Measurements from ENCODE around the gene PRF1.

PRF1 gene

DNA sequence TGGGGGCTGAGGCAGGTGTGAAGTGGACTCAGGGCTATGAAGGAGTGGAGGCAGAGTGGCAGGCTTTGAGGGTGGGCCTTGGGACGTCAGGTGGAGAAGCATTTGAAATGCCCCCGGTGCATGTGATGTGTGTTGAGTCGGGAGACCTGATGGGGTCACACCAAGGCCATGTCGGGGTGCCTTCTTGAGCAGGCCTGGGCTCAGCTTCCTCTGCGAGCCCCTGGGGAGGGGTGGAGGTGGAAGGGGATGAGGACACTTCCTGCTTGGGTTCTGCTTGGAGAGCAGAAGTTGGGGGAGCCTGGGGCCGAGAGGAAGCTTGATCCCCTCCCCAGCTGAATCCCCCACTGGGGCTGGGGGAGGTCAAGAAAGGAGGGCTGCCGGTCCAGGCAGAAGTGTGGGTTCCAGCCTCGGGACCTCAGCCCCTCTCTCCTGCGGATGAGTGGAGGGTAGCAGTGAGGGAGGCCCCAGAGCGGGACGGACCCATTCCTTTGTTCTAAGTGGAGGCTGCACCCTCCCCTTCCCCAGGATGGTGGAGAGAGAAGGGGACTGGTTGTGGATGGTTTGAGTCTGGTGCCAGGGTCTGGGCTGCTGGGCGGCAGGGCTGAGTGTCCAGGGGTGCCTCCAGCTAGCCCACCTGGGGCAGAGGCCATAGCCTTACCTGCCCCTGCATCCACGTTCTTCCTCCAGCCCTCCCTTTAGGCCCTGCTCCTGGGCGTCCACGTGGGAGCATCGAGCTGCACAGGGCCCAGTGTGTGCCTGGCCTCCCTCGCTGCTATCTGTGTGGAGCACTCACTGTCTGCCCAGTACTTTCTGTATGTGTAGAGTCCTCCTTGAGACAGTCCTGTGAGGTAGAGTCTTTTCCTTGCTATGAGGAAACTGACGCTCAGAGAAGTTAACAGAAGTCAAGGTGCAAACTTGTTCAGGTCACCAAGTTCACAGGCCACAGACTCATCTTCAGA lies 36.7 kb downstream of the PRF1 start:
- Histone ChIP-seq H2BK5ac (ENCODE audit: low read depth, low read length, poor library complexity) (no peak overlapping the region), H3K9me3 (ENCODE audit: insufficient read depth, low read depth, low read length) (no peaks in the 10 kb centered on the region), H2BK12ac (ENCODE audit: low read length) (no peak overlapping the region), H3K4ac (ENCODE audit: low read depth, low read length) (no peak overlapping the region), H4K91ac (ENCODE audit: low read depth, low read length) (no peak overlapping the region), H3K23ac (ENCODE audit: low read length) (no peak overlapping the region), H2BK120ac (ENCODE audit: insufficient read depth, low read length, poor library complexity) (no peak overlapping the region), H3K18ac (ENCODE audit: low read length) (no peak overlapping the region), H4K8ac (ENCODE audit: low read depth, low read length) (no peak overlapping the region), H3K4me3 (ENCODE audit: low read depth, low read length) (no peak overlapping the region), H3K4me2 (ENCODE audit: low read length) (no peak overlapping the region), H3K36me3 (ENCODE audit: control insufficient read depth in 1 of 2, insufficient read depth in 2 of 2, low read length in 2 of 2) (no peaks in the 10 kb centered on the region), H2AFZ (ENCODE audit: insufficient read depth, low read length, poor library complexity) (no peak overlapping the region), H3K4me1 (ENCODE audit: control insufficient read depth in 1 of 2, insufficient read depth in 2 of 2, low read length in 2 of 2) (no peaks in the 10 kb centered on the region), H3K79me1 (ENCODE audit: low read length) (no peaks in the 10 kb centered on the region), H3K14ac (ENCODE audit: low read length) (no peak overlapping the region), H3K9ac (ENCODE audit: low read length) (no peak overlapping the region), H3K79me2 (ENCODE audit: control insufficient read depth, insufficient read depth, low read length, poor library complexity) (no peaks in the 10 kb centered on the region), H4K12ac (ENCODE audit: low read depth, low read length) (no peak overlapping the region), H3K27me3 (ENCODE audit: insufficient read depth, low read length) (no peaks in the 10 kb centered on the region), H2AK5ac (ENCODE audit: low read length) (no peak overlapping the region), H3K27ac (ENCODE audit: low read depth, low read length) (no peak overlapping the region)
- no CpG with 5 or more reads among the region's 18 CpGs for WGBS (ENCODE audit: extremely low coverage, insufficient coverage, insufficient read length)
- no peak for DNase-seq

DNA sequence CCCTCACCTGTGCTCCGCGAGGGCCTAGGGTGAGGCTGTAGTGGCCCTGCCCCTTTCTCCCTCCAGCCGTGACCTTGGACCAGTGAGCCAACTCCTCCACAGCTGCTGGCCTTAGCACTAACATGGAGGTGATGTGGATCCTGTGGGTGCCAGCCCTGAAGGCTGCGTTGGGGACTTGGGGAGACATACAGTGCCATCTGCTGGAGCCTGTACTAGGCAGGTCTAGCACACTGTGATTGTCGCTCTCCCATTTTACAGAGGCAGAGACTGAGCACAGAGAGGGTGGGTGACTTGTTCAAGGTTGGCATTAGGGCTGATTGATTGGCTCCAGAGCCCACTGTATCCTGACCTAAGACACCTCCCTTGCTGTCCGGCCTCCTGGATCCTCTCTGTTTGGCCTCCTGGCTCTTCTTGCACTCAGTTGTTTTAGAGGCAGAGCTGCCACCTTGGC lies 37.6 kb downstream of the PRF1 start:
- Histone ChIP-seq H4K12ac (ENCODE audit: low read depth, low read length) (no peak overlapping the region), H3K4ac (ENCODE audit: low read depth, low read length) (no peak overlapping the region), H3K27ac (ENCODE audit: low read depth, low read length) (no peak overlapping the region), H3K23ac (ENCODE audit: low read length) (no peak overlapping the region), H3K36me3 (ENCODE audit: control insufficient read depth in 1 of 2, insufficient read depth in 2 of 2, low read length in 2 of 2) (no peaks in the 10 kb centered on the region), H4K91ac (ENCODE audit: low read depth, low read length) (no peak overlapping the region), H3K4me2 (ENCODE audit: low read length) (no peak overlapping the region), H3K79me1 (ENCODE audit: low read length) (no peaks in the 10 kb centered on the region), H2BK120ac (ENCODE audit: insufficient read depth, low read length, poor library complexity) (no peak overlapping the region), H4K8ac (ENCODE audit: low read depth, low read length) (no peak overlapping the region), H3K9me3 (ENCODE audit: insufficient read depth, low read depth, low read length) (no peaks in the 10 kb centered on the region), H3K9ac (ENCODE audit: low read length) (no peak overlapping the region), H3K4me1 (ENCODE audit: control insufficient read depth in 1 of 2, insufficient read depth in 2 of 2, low read length in 2 of 2) (no peaks in the 10 kb centered on the region), H3K18ac (ENCODE audit: low read length) (no peak overlapping the region), H2BK12ac (ENCODE audit: low read length) (no peak overlapping the region), H3K27me3 (ENCODE audit: insufficient read depth, low read length) (no peaks in the 10 kb centered on the region), H3K4me3 (ENCODE audit: low read depth, low read length) (no peak overlapping the region), H2AFZ (ENCODE audit: insufficient read depth, low read length, poor library complexity) (no peak overlapping the region), H3K14ac (ENCODE audit: low read length) (no peak overlapping the region), H3K79me2 (ENCODE audit: control insufficient read depth, insufficient read depth, low read length, poor library complexity) (no peaks in the 10 kb centered on the region), H2AK5ac (ENCODE audit: low read length) (no peak overlapping the region), H2BK5ac (ENCODE audit: low read depth, low read length, poor library complexity) (no peak overlapping the region)
- WGBS (ENCODE audit: extremely low coverage, insufficient coverage, insufficient read length), result no CpG with 5 or more reads among the region's 6 CpGs
- DNase-seq, result no peak

GRCh38 chr10:70564113-70564725 lies 38.3 kb downstream of the PRF1 start:
- Histone ChIP-seq H3K14ac (ENCODE audit: low read length) (no peak overlapping the region), H3K36me3 (ENCODE audit: control insufficient read depth in 1 of 2, insufficient read depth in 2 of 2, low read length in 2 of 2) (no peaks in the 10 kb centered on the region), H3K4me1 (ENCODE audit: control insufficient read depth in 1 of 2, insufficient read depth in 2 of 2, low read length in 2 of 2) (no peaks in the 10 kb centered on the region), H2BK5ac (ENCODE audit: low read depth, low read length, poor library complexity) (no peak overlapping the region), H2BK12ac (ENCODE audit: low read length) (no peak overlapping the region), H3K9me3 (ENCODE audit: insufficient read depth, low read depth, low read length) (no peaks in the 10 kb centered on the region), H3K4me2 (ENCODE audit: low read length) (no peak overlapping the region), H3K27ac (ENCODE audit: low read depth, low read length) (no peak overlapping the region), H3K79me2 (ENCODE audit: control insufficient read depth, insufficient read depth, low read length, poor library complexity) (no peaks in the 10 kb centered on the region), H3K4ac (ENCODE audit: low read depth, low read length) (no peak overlapping the region), H3K18ac (ENCODE audit: low read length) (no peak overlapping the region), H3K23ac (ENCODE audit: low read length) (no peak overlapping the region), H4K12ac (ENCODE audit: low read depth, low read length) (no peak overlapping the region), H3K4me3 (ENCODE audit: low read depth, low read length) (no peak overlapping the region), H3K9ac (ENCODE audit: low read length) (no peak overlapping the region), H3K79me1 (ENCODE audit: low read length) (no peaks in the 10 kb centered on the region), H2AFZ (ENCODE audit: insufficient read depth, low read length, poor library complexity) (no peak overlapping the region), H4K91ac (ENCODE audit: low read depth, low read length) (no peak overlapping the region), H3K27me3 (ENCODE audit: insufficient read depth, low read length) (no peaks in the 10 kb centered on the region), H2AK5ac (ENCODE audit: low read length) (no peak overlapping the region), H2BK120ac (ENCODE audit: insufficient read depth, low read length, poor library complexity) (no peak overlapping the region), H4K8ac (ENCODE audit: low read depth, low read length) (no peak overlapping the region)
- whole genome bisulfite sequencing (ENCODE audit: extremely low coverage, insufficient coverage, insufficient read length), result no CpG with 5 or more reads among the region's 21 CpGs
- DNase-seq, result no peak

DNA sequence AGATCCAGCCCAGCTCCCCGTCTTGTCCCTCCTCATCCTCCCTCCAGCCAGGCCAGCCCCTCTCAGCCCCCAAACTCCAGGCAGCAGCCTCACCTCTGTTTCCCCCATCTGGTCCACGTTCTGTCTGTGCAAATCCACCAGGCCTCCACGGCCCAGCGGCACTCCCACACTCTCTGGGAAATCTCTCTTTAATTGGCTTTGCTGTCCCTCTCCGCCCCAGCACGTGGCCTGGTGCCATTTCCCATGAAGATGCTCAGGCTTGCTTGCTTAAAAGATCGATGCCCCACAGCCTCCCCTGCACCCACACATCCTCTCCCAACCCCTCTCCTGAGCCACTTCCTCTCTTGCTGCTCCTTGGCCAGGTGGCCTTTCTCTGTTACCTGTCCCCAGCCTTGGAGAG lies 39.3 kb downstream of the PRF1 start:
- H4K12ac ChIP-seq (ENCODE audit: low read depth, low read length), result no peak overlapping the region
- H3K4ac ChIP-seq (ENCODE audit: low read depth, low read length), result no peak overlapping the region
- no peaks in the 10 kb centered on the region for H3K79me2 ChIP-seq (ENCODE audit: control insufficient read depth, insufficient read depth, low read length, poor library complexity)
- H3K14ac ChIP-seq (ENCODE audit: low read length), result no peak overlapping the region
- no peak for DNase-seq
- H3K9ac ChIP-seq (ENCODE audit: low read length), result no peak overlapping the region
- H2BK5ac ChIP-seq (ENCODE audit: low read depth, low read length, poor library complexity), result no peak overlapping the region
- no peak overlapping the region for H3K23ac ChIP-seq (ENCODE audit: low read length)
- no peak overlapping the region for H4K8ac ChIP-seq (ENCODE audit: low read depth, low read length)
- WGBS (ENCODE audit: extremely low coverage, insufficient coverage, insufficient read length), result no CpG with 5 or more reads among the region's 7 CpGs
- no peaks in the 10 kb centered on the region for H3K4me1 ChIP-seq (ENCODE audit: control insufficient read depth in 1 of 2, insufficient read depth in 2 of 2, low read length in 2 of 2)
- H2BK12ac ChIP-seq (ENCODE audit: low read length), result no peak overlapping the region
- no peak overlapping the region for H4K91ac ChIP-seq (ENCODE audit: low read depth, low read length)
- no peak overlapping the region for H3K4me3 ChIP-seq (ENCODE audit: low read depth, low read length)
- no peak overlapping the region for H3K27ac ChIP-seq (ENCODE audit: low read depth, low read length)
- H3K18ac ChIP-seq (ENCODE audit: low read length), result no peak overlapping the region
- H2AFZ ChIP-seq (ENCODE audit: insufficient read depth, low read length, poor library complexity), result no peak overlapping the region
- H2AK5ac ChIP-seq (ENCODE audit: low read length), result no peak overlapping the region
- H3K4me2 ChIP-seq (ENCODE audit: low read length), result no peak overlapping the region
- no peak overlapping the region for H2BK120ac ChIP-seq (ENCODE audit: insufficient read depth, low read length, poor library complexity)
- no peaks in the 10 kb centered on the region for H3K27me3 ChIP-seq (ENCODE audit: insufficient read depth, low read length)
- H3K36me3 ChIP-seq (ENCODE audit: control insufficient read depth in 1 of 2, insufficient read depth in 2 of 2, low read length in 2 of 2), result no peaks in the 10 kb centered on the region
- H3K79me1 ChIP-seq (ENCODE audit: low read length), result no peaks in the 10 kb centered on the region
- H3K9me3 ChIP-seq (ENCODE audit: insufficient read depth, low read depth, low read length), result no peaks in the 10 kb centered on the region
